Naive B cell (primary cell): ENCODE results near the gene NIPAL1. TPM values are rescaled to one million over a fixed set of nuclear protein-coding genes. Genes with fewer than 3 reads are reported as not detected.

Source experiments
- ATAC-seq, 2 donors: fragments of 150-1000 bp; cut with Tn5 transposase; 2 replicates each; pipeline ENCODE4 v1.10.0; 2021; ENCODE audit warnings: low read depth in 2 of 2, mild to moderate bottlenecking in 2 of 2, moderate library complexity in 2 of 2
- DNase-seq: peaks from one replicate; pipeline ENCODE4 v3.0.0; 2022
- H3K27ac Mint-ChIP-seq, 6 donors: one replicate each; pipeline ENCODE4 v1.8.0; 2020 to 2022; ENCODE audit warnings: mild to moderate bottlenecking in 6 of 6, mixed read lengths in 6 of 6, moderate library complexity in 5 of 6, inconsistent platforms in 2 of 6
- H3K27me3 Mint-ChIP-seq, 3 donors: one replicate each; pipeline ENCODE4 v1.8.0; 2021 to 2022; ENCODE audit warnings: mixed read lengths in 3 of 3, mild to moderate bottlenecking in 1 of 3
- H3K36me3 Mint-ChIP-seq, 2 donors: one replicate each; pipeline ENCODE4 v1.8.0; 2020 to 2022; ENCODE audit warnings: mixed read lengths in 2 of 2, inconsistent platforms in 1 of 2, mild to moderate bottlenecking in 1 of 2
- H3K4me1 Mint-ChIP-seq, 3 donors: one replicate each; pipeline ENCODE4 v1.8.0; 2020 to 2022; ENCODE audit warnings: mixed read lengths in 3 of 3, inconsistent platforms in 1 of 3, mild to moderate bottlenecking in 1 of 3, moderate library complexity in 1 of 3
- H3K4me3 Mint-ChIP-seq, 8 donors: one replicate each; pipeline ENCODE4 v1.8.0; 2020 to 2022; ENCODE audit warnings: mild to moderate bottlenecking in 8 of 8, mixed read lengths in 8 of 8, moderate library complexity in 8 of 8, inconsistent platforms in 2 of 8
- H3K9me3 Mint-ChIP-seq, 7 donors: one replicate each; pipeline ENCODE4 v1.8.0; 2020 to 2022; ENCODE audit warnings: mixed read lengths in 7 of 7, mild to moderate bottlenecking in 5 of 7, inconsistent platforms in 2 of 7, moderate library complexity in 1 of 7
- polyA plus RNA-seq, 6 donors: library from polyadenylated mRNA; unstranded; fragments of 300-500 nt; fragmentation: Illumina TruSeq; gene quantifications; one replicate each; pipeline ENCODE4 v1.2.3, GENCODE V29; 2021; ENCODE audit warnings: low read depth in 6 of 6

The NIPAL1 gene
- polyA plus RNA-seq, 6 donors from 2014 or later = 0.29 to 0.66 TPM; not detected in 4

DNA sequence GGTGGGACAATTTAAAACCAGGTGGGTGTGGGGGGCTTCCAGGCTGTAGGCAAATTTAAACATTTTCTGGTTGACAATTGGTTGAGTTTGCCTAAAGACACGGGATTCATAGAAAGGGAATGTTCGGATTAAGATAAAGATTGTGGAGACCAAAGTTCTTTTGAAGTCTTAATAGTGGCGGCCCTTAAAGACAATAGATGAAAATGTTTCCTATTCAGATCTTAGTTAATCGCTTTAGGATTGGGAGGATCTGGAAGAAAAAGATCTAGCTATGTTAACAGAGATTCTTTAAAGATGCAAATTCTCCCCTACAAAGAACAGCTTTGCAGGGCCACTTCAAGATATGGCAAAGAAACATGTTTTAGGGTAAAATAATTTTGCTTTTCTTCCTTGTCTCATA, 4.8 kb upstream of the NIPAL1 start:
- DNase-seq = no peak
- H3K27ac Mint-ChIP-seq = no peak overlapping the region
- H3K36me3 Mint-ChIP-seq = no peaks in the 10 kb centered on the region
- H3K4me3 Mint-ChIP-seq = no peak overlapping the region
- peaks cover 0 to 23% (median 9%) of the 10 kb centered on the region in 7 donors for H3K9me3 Mint-ChIP-seq
- H3K27me3 Mint-ChIP-seq = peaks cover 26 to 51% (median 39%) of the 10 kb centered on the region in 3 donors
- no peak for ATAC-seq
- peaks cover 4 to 8% (median 6%) of the 10 kb centered on the region in 3 donors for H3K4me1 Mint-ChIP-seq

DNA sequence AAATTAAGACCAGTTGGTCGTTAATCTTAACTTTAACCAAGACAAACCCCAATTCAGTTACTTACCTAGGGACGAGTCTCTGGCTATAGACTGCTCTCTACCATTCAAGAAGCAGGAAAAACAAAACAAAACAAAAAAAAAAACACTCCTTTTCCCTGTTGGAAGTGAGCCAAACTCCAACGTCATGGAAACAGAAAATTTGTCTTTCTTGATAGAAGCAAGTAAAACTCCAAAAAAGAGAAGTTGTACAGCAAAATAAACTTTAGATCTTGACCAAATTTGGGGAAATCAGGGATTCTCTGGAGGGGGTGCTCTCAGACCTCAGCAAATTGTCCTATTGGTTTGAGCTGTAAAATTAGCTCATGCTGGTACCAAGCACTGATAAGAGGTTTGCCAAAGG, 3.7 kb upstream of the NIPAL1 start:
- Mint-ChIP-seq H3K36me3 (no peaks in the 10 kb centered on the region), H3K4me3 (peak overlapping the region in 1 of 8 donors; percentile 10)

DNA sequence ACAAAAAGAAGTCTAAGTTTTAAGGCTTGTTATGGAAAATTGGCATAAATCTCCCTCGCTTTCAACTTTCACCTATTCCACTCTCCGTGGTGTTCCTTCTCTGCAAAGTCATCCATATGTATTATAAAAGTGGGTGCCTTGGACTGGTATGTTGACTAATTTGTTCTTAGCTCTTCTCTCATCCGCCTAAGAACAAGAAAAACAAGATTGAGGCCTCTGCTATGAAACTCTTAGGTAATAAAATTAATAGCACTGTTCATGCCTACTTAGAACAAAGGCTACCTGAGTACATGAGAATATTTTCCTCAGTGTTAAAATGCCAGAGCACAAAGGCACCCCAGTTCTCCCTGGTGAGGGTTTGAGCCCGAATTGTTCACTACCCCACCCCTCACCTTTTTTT, 1.4 kb upstream of the NIPAL1 start:
- no peaks in the 10 kb centered on the region for H3K36me3 Mint-ChIP-seq
- H3K4me3 Mint-ChIP-seq = peak overlapping the region in 1 of 8 donors; percentile 87
- peaks cover 38 to 56% (median 50%) of the 10 kb centered on the region in 3 donors for H3K27me3 Mint-ChIP-seq
- no peaks in the 10 kb centered on the region for H3K9me3 Mint-ChIP-seq
- no peak for ATAC-seq
- peak overlapping the region in 1 of 6 donors; percentile 79 for H3K27ac Mint-ChIP-seq
- peaks cover 7 to 15% (median 10%) of the 10 kb centered on the region in 3 donors for H3K4me1 Mint-ChIP-seq
- no peak for DNase-seq

More for the DNA sequence above, 3.7 kb upstream of the NIPAL1 start:
- Mint-ChIP-seq H3K27ac (no peak overlapping the region), H3K27me3 (peaks cover 33 to 56% (median 45%) of the 10 kb centered on the region in 3 donors), H3K9me3 (peaks cover 0 to 13% (median 2%) of the 10 kb centered on the region in 7 donors), H3K4me1 (peaks cover 7 to 15% (median 10%) of the 10 kb centered on the region in 3 donors)
- no peak for DNase-seq
- no peak for ATAC-seq

DNA sequence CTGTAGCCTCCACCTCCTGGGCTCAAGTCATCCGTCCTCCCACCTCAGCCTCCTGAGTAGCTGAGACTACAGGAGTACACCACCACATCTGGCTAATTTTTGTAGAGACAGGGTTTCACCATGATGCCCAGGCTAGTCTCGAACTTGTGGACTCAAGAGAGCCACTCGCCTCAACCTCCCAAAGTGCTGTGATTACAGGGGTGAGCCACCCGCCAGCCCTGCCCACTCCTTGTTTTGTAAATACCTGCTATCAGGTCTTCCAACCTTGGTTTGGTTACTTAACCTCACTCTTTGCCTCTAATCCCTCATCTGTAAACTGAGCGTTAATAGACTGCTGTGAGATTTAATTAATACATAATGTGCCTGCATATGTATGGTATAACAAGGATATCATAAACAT, 894 bp upstream of the NIPAL1 start:
- peaks cover 42 to 52% (median 48%) of the 10 kb centered on the region in 3 donors for H3K27me3 Mint-ChIP-seq
- no peaks in the 10 kb centered on the region for H3K36me3 Mint-ChIP-seq
- peak overlapping the region; percentile 81 to 92 (median 88) for H3K4me3 Mint-ChIP-seq
- H3K27ac Mint-ChIP-seq = no peak overlapping the region
- DNase-seq = no peak
- no peaks in the 10 kb centered on the region for H3K9me3 Mint-ChIP-seq
- H3K4me1 Mint-ChIP-seq = peaks cover 7 to 15% (median 10%) of the 10 kb centered on the region in 3 donors
- ATAC-seq = no peak

DNA sequence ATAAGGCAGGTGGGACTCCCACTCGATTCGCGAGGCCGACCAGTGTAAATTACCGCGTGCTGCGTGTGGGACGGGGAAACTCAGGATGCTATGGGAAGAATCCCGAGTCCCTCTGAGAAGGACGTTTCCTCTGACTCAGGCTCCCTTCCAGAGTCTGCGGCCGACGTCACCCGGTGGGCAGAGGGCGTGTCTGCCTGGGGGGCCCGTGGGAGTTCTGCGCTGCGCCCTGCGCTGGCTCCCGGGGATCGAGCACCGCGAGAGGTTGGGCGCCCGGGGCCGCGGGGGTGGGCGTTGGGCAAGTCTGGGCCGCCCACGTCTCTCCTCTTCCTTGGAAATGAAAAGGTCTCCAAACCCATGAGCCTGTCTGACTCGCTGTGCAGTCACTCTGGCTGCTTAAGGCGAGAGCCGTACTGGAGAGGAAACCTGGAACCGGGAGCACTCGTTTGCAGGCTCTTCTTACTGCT, 568 bp downstream of the NIPAL1 start:
- Mint-ChIP-seq H3K27ac (peak overlapping the region in 1 of 6 donors; percentile 71), H3K27me3 (peaks cover 36 to 44% (median 43%) of the 10 kb centered on the region in 3 donors), H3K4me3 (peak overlapping the region; percentile 81 to 92 (median 88)), H3K9me3 (no peaks in the 10 kb centered on the region), H3K4me1 (peaks cover 7 to 15% (median 10%) of the 10 kb centered on the region in 3 donors), H3K36me3 (no peaks in the 10 kb centered on the region)
- DNase-seq (peak; percentile 15), ATAC-seq (peak; percentile 15 to 29)

DNA sequence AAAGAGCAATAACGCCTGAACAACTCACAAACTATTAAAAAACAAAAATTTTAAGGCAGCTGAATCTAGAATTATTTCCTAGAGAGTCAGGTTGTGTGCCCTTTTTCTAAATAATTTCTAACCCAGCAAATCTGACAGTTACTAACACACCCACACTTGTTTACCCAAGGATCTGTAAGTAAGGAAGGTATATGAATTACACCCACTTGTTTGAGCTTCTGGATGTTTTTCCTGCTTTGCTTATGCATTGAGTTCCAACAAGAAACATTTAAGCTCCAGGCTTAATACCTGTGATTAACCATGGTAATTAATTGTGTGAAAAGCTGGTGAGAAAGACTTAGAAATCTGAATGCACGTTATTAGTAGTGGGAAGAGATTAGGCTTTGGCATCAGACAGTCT, 1.5 kb downstream of the NIPAL1 start:
- H3K36me3 Mint-ChIP-seq = no peaks in the 10 kb centered on the region
- DNase-seq = no peak
- H3K4me1 Mint-ChIP-seq = peaks cover 7 to 15% (median 10%) of the 10 kb centered on the region in 3 donors
- peaks cover 38 to 40% (median 38%) of the 10 kb centered on the region in 3 donors for H3K27me3 Mint-ChIP-seq
- ATAC-seq = no peak
- H3K27ac Mint-ChIP-seq = no peak overlapping the region
- no peaks in the 10 kb centered on the region for H3K9me3 Mint-ChIP-seq
- peak overlapping the region in 1 of 8 donors; percentile 87 for H3K4me3 Mint-ChIP-seq

DNA sequence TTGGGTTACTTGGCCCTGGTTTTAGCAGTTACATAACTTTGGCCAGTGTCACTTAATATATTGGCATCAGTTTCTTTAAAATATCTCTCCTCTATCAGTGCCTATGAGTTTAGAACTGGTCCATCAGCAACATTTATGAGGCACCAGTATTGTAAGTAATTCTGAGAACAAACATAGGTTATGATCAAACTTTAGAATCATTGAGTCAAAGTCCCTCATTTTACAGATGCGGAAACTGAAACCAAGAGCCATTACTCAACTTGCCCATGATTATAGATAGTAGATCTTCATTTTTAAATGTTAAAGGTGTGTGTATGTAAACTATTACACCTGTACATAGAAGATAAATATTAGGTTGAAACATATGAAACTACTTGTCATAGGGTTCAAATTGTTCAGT, 4.5 kb downstream of the NIPAL1 start:
- no peaks in the 10 kb centered on the region for H3K9me3 Mint-ChIP-seq
- no peaks in the 10 kb centered on the region for H3K36me3 Mint-ChIP-seq
- H3K4me3 Mint-ChIP-seq = no peak overlapping the region
- H3K27ac Mint-ChIP-seq = no peak overlapping the region
- ATAC-seq (no peak), DNase-seq (no peak)
- H3K4me1 Mint-ChIP-seq = peaks cover 4 to 10% (median 7%) of the 10 kb centered on the region in 3 donors
- H3K27me3 Mint-ChIP-seq = peaks cover 31 to 39% (median 33%) of the 10 kb centered on the region in 3 donors

DNA sequence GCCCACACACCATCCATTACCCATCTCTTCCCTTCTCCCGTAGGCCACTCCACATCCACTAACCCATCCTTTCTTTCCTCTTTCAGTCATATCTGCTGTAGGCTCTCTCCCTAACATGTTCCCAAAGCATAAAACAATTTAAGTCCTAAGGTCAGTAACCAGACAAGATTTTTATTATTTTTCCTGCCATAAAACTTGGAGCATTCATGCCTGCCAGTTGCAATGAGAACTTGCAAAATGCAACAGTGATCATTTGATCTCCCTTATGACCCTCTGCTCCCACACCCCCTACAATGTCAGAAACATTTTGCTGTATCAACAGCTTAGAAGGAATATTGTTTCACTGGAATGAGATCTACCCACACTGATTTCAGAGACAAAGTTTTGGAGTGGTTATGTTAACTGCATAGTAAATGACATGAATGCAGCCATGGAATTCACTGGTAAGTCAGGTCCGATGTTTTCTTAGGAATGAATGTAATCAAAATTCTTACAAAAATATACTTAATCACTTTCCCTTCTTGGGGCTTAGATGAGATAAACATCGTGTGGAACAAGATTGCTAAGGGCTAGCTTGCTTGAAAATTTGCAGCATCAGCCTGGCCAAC, 5.7 kb downstream of the NIPAL1 start:
- no peak overlapping the region for H3K27ac Mint-ChIP-seq
- peaks cover 2 to 4% (median 3%) of the 10 kb centered on the region in 3 donors for H3K4me1 Mint-ChIP-seq
- peaks cover 28 to 38% (median 31%) of the 10 kb centered on the region in 3 donors for H3K27me3 Mint-ChIP-seq
- no peaks in the 10 kb centered on the region for H3K9me3 Mint-ChIP-seq
- no peaks in the 10 kb centered on the region for H3K36me3 Mint-ChIP-seq
- H3K4me3 Mint-ChIP-seq = no peak overlapping the region
- DNase-seq (no peak), ATAC-seq (no peak)

DNA sequence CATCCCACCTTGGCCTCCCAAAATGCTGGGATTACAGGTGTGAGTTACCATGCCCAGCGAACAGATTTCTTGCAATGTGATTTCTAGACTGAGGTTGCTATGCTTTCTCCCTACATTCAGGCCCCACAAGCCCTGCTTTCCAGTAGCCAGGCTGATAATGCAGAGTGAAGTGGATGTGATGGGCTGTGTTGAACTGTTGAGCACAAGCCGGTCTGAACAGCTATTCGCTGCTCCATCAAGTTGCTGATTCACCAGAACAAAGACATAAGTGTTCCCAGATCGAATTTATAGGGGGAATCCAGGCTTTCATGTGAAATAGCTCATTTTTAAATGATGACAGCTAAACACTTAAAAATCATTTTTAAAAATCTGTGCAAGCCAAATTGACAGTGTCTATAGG, 8.0 kb downstream of the NIPAL1 start:
- no peaks in the 10 kb centered on the region for H3K9me3 Mint-ChIP-seq
- ATAC-seq (no peak), DNase-seq (no peak)
- no peaks in the 10 kb centered on the region for H3K36me3 Mint-ChIP-seq
- no peak overlapping the region for H3K4me3 Mint-ChIP-seq
- H3K4me1 Mint-ChIP-seq = peaks cover 0 to 7% (median 0%) of the 10 kb centered on the region in 3 donors
- peak overlapping the region in 1 of 6 donors; percentile 44 for H3K27ac Mint-ChIP-seq
- peaks cover 25 to 34% (median 28%) of the 10 kb centered on the region in 3 donors for H3K27me3 Mint-ChIP-seq

DNA sequence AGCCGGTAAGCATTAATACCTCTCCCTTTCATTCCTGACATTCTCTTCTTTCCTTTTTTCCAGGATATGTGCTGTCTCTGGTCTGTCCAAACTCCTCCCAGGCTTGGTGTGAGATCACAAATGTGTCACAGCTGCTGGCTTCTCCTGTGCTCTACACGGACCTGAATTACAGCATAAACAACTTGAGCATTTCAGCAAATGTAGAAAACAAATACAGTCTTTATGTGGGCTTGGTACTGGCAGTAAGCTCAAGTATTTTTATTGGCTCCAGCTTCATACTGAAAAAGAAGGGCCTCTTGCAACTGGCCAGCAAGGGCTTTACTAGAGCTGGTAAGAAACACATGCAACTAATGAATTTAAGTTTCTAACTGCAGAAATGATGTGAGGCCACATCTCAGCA, 8.4 kb downstream of the NIPAL1 start:
- no peaks in the 10 kb centered on the region for H3K9me3 Mint-ChIP-seq
- H3K4me3 Mint-ChIP-seq = no peak overlapping the region
- no peaks in the 10 kb centered on the region for H3K36me3 Mint-ChIP-seq
- no peak overlapping the region for H3K27ac Mint-ChIP-seq
- no peak for DNase-seq
- peaks cover 22 to 31% (median 28%) of the 10 kb centered on the region in 3 donors for H3K27me3 Mint-ChIP-seq
- H3K4me1 Mint-ChIP-seq = peaks cover 0 to 7% (median 0%) of the 10 kb centered on the region in 3 donors
- no peak for ATAC-seq

DNA sequence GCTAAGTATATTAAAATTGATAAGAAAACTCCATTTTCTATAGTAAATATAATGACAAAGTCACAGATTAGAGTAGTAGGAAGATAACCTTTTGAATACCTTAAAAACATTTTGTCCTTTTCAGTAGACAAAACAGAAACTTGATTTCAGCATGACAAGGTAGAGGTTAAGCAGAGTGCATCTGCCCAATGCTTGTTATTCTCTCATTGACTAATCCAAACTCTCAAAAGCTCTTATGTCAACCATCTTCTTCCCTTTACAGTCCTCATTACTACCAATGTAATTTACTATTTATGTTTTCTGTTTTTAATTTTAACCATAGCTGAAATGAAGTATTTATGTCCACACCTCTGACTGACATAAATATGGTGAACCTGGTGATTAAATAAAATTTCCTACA, 11.1 kb downstream of the NIPAL1 start:
- no peak overlapping the region for H3K27ac Mint-ChIP-seq
- DNase-seq = no peak
- H3K9me3 Mint-ChIP-seq = no peaks in the 10 kb centered on the region
- H3K4me3 Mint-ChIP-seq = no peak overlapping the region
- ATAC-seq = no peak
- no peaks in the 10 kb centered on the region for H3K36me3 Mint-ChIP-seq
- H3K4me1 Mint-ChIP-seq = peaks cover 0 to 7% (median 0%) of the 10 kb centered on the region in 3 donors
- peaks cover 8 to 20% (median 19%) of the 10 kb centered on the region in 3 donors for H3K27me3 Mint-ChIP-seq

DNA sequence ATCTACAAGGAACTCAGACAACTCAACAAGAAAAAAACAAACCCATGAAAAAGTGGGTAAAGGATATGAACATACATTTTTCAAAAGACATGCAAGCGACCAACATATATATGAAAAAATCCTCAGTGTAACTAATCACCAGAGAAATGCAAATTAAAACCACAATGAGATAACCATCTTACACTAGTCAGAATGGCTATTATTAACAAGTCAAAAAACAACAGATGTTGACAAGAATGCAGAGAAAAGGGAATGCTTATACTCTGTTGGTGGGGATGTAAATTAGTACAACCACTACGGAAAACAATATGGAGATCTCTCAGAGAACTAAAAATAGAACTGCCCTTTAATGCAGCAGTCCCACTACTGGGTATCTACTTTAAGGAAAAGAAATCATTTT, 12.1 kb downstream of the NIPAL1 start:
- DNase-seq (no peak), ATAC-seq (no peak)
- Mint-ChIP-seq H3K4me1 (peaks cover 1 to 10% (median 3%) of the 10 kb centered on the region in 3 donors), H3K9me3 (no peaks in the 10 kb centered on the region), H3K27ac (no peak overlapping the region), H3K27me3 (peaks cover 8 to 20% (median 19%) of the 10 kb centered on the region in 3 donors), H3K4me3 (no peak overlapping the region), H3K36me3 (no peaks in the 10 kb centered on the region)

DNA sequence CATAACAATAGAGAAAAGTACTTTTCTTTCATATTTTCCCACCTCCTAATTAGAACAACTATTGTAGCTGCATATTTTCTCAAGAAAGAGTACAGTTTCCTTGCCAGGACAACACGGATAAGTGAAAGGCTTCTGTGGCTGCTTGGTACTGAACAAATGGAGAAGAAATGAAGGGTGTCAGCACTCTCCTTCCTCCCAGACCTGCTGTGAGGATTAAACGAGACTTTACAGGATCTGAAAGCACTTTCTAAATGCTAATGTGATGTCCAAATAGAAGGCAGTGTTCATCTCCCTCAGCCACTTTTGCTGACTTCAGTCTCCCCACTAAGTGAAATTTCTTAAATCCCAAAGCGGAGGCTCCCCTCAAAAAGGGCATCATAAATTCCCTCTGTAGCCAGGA, 13.9 kb downstream of the NIPAL1 start:
- peaks cover 0 to 8% (median 7%) of the 10 kb centered on the region in 3 donors for H3K27me3 Mint-ChIP-seq
- no peak overlapping the region for H3K4me3 Mint-ChIP-seq
- peaks cover 0 to 4% (median 0%) of the 10 kb centered on the region in 7 donors for H3K9me3 Mint-ChIP-seq
- no peaks in the 10 kb centered on the region for H3K36me3 Mint-ChIP-seq
- peaks cover 12 to 28% (median 20%) of the 10 kb centered on the region in 3 donors for H3K4me1 Mint-ChIP-seq
- ATAC-seq = no peak
- DNase-seq = no peak
- H3K27ac Mint-ChIP-seq = peak overlapping the region in 1 of 6 donors; percentile 64
